Measurements from ENCODE around the gene ATG4C. TPM values are rescaled to one million over a fixed set of nuclear protein-coding genes. Genes with fewer than 3 reads are reported as not detected.

The ATG4C gene
- total and polyA plus RNA-seq, 9 donors: 2.7 to 13.7 (median 11.2) TPM

GRCh38 chr1:62912028-62912638 is 128.2 kb downstream of the ATG4C start:
- TF ChIP-seq CTCF (IDR thresholded peaks at IDR 0.05): no peak
- no peak for TF ChIP-seq POLR2A (IDR thresholded peaks at IDR 0.05)
- TF ChIP-seq EP300 (IDR thresholded peaks at IDR 0.05): no peak
- no peak for DNase-seq
- intact Hi-C loops (cut with DNase I): no loop called here
- Histone ChIP-seq H3K27ac (no peak overlapping the region), H3K36me3 (no peaks in the 10 kb centered on the region), H3K27me3 (no peaks in the 10 kb centered on the region), H3K4me1 (ENCODE audit: insufficient read depth) (no peaks in the 10 kb centered on the region), H3K4me3 (no peak overlapping the region), H3K9me3 (no peaks in the 10 kb centered on the region)

Other genes with a start within 250 kb of the ATG4C start
- under 1 TPM in 2 of 7 donors, not detected in 5; 0.12 to 0.13 TPM for gene ANGPTL3, start 186.6 kb upstream of the ATG4C start, total RNA-seq
- not detected for gene ANGPTL3, start 186.6 kb upstream of the ATG4C start, polyA plus RNA-seq
- gene DOCK7, start 95.7 kb upstream of the ATG4C start, total RNA-seq: 10 to 100 TPM; 29.0 to 43.1 (median 39.9) TPM
- gene DOCK7, start 95.7 kb upstream of the ATG4C start, polyA plus RNA-seq: 10 to 100 TPM; 12.7 to 29.1 TPM

All from ovary (tissue), 9 donors.